SW 1271 (cell line): ENCODE measurements around the gene SPDYE17.
"Not testable (repeated sequence)": the region's sequence is repeated elsewhere in the genome, so short reads cannot be mapped to it uniquely, and the experiment has no call there.

ENCODE experiments used
- DNase-seq, 2 experiments: peaks; one replicate each; lab custom pipeline; 2025; lab: John Stamatoyannopoulos, UW

SPDYE17 gene

GRCh38 chr7:76998764-76999450 is 33.3 kb downstream of the SPDYE17 start:
- DNase-seq: not testable (repeated sequence)

- no peak for DNase-seq
Observed at GRCh38 chr7:76998285-76998589, 33.9 kb downstream of the SPDYE17 start.

GRCh38 chr7:76997381-76998284 is 34.5 kb downstream of the SPDYE17 start:
- DNase-seq: no peak

- not testable (repeated sequence) for DNase-seq
Observed at GRCh38 chr7:76996932-76997331, 35.2 kb downstream of the SPDYE17 start.

- not testable (repeated sequence) for DNase-seq
Observed at GRCh38 chr7:76994286-76994685, 37.9 kb downstream of the SPDYE17 start.

GRCh38 chr7:76993831-76994230 is 38.3 kb downstream of the SPDYE17 start:
- DNase-seq: not testable (repeated sequence)

GRCh38 chr7:76992871-76993270 is 39.3 kb downstream of the SPDYE17 start:
- not testable (repeated sequence) for DNase-seq

- not testable (repeated sequence) for DNase-seq
Observed at GRCh38 chr7:76992204-76992603, 40.0 kb downstream of the SPDYE17 start.

GRCh38 chr7:76990202-76990601 is 42.0 kb downstream of the SPDYE17 start:
- DNase-seq: not testable (repeated sequence)

- DNase-seq: not testable (repeated sequence)
Observed at GRCh38 chr7:76985924-76986717, 46.0 kb downstream of the SPDYE17 start.

- DNase-seq: not testable (repeated sequence)
Observed at GRCh38 chr7:76984784-76985136, 47.4 kb downstream of the SPDYE17 start.

GRCh38 chr7:76983937-76984783 is 48.0 kb downstream of the SPDYE17 start:
- not testable (repeated sequence) for DNase-seq

- DNase-seq: not testable (repeated sequence)
Observed at GRCh38 chr7:76983333-76983732, 48.8 kb downstream of the SPDYE17 start.

GRCh38 chr7:76982501-76982900 is 49.7 kb downstream of the SPDYE17 start:
- DNase-seq: not testable (repeated sequence)

- DNase-seq: not testable (repeated sequence)
Observed at GRCh38 chr7:76981187-76981970, 50.8 kb downstream of the SPDYE17 start.

- DNase-seq: not testable (repeated sequence)
Observed at GRCh38 chr7:76980576-76980975, 51.6 kb downstream of the SPDYE17 start.

- DNase-seq: not testable (repeated sequence)
Observed at GRCh38 chr7:76977761-76978367, 54.3 kb downstream of the SPDYE17 start.

- not testable (repeated sequence) for DNase-seq
Observed at GRCh38 chr7:76974793-76975579, 57.2 kb downstream of the SPDYE17 start.

GRCh38 chr7:76974336-76974735 is 57.8 kb downstream of the SPDYE17 start:
- DNase-seq: not testable (repeated sequence)
